ENCODE measurements around the gene AGBL5. TPM values are rescaled to one million over a fixed set of nuclear protein-coding genes. Genes with fewer than 3 reads are reported as not detected.

Gene AGBL5
- total RNA-seq, 2 donors from 2014 or later, result 56.9 to 76.1 TPM

DNA sequence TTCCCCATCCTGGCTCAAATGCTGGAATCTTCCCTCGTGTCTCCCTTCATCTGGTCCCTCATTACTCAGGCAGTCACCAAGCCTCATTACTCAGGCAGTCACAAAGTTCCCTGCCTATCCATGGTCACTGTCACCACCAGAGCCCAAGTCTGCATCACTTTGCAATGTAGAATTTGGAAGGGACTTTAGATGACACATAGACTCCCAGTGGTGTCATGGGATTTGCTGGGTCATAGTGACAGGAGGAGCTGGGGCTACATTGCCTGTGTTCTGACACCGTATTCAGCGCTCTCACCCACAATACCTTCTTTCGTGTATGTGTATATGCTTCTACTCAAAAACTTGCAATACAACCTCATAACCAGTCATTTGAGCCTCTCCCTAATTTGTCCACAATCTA is 24.9 kb downstream of the AGBL5 start:
- Mint-ChIP-seq H3K4me1 (peaks cover 17% of the 10 kb centered on the region), H3K4me3 (no peak overlapping the region), H3K36me3 (ENCODE audit: low read depth) (no peaks in the 10 kb centered on the region), H3K9me3 (no peaks in the 10 kb centered on the region), H3K27me3 (ENCODE audit: insufficient read depth) (peaks cover 7% of the 10 kb centered on the region), H3K27ac (no peak overlapping the region)
- Histone ChIP-seq H3K9ac (ENCODE audit: extremely low read depth, low read length, poor library complexity, severe bottlenecking) (no peak overlapping the region), H3K27ac (ENCODE audit: low read depth, low read length) (no peak overlapping the region), H3K4me1 (ENCODE audit: control insufficient read depth, insufficient read depth, low read length) (peaks cover 4% of the 10 kb centered on the region), H3K27me3 (ENCODE audit: control insufficient read depth, insufficient read depth, low read length, poor library complexity, severe bottlenecking) (no peaks in the 10 kb centered on the region), H3K4me3 (ENCODE audit: low read length) (no peak overlapping the region), H3K36me3 (ENCODE audit: control insufficient read depth, insufficient read depth, low read length) (no peaks in the 10 kb centered on the region), H3K9me3 (ENCODE audit: control insufficient read depth, low read length) (no peaks in the 10 kb centered on the region)
- DNase-seq, result no peak
- WGBS, 2 experiments (ENCODE audit: insufficient coverage in 1 of 2, insufficient read length in 1 of 2), result 91% methylated on average over 4 of the region's 4 CpGs
- TF ChIP-seq, protein P1, sequence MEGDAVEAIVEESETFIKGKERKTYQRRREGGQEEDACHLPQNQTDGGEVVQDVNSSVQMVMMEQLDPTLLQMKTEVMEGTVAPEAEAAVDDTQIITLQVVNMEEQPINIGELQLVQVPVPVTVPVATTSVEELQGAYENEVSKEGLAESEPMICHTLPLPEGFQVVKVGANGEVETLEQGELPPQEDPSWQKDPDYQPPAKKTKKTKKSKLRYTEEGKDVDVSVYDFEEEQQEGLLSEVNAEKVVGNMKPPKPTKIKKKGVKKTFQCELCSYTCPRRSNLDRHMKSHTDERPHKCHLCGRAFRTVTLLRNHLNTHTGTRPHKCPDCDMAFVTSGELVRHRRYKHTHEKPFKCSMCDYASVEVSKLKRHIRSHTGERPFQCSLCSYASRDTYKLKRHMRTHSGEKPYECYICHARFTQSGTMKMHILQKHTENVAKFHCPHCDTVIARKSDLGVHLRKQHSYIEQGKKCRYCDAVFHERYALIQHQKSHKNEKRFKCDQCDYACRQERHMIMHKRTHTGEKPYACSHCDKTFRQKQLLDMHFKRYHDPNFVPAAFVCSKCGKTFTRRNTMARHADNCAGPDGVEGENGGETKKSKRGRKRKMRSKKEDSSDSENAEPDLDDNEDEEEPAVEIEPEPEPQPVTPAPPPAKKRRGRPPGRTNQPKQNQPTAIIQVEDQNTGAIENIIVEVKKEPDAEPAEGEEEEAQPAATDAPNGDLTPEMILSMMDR (conservative IDR thresholded peaks at IDR 0.05), result no peak

DNA sequence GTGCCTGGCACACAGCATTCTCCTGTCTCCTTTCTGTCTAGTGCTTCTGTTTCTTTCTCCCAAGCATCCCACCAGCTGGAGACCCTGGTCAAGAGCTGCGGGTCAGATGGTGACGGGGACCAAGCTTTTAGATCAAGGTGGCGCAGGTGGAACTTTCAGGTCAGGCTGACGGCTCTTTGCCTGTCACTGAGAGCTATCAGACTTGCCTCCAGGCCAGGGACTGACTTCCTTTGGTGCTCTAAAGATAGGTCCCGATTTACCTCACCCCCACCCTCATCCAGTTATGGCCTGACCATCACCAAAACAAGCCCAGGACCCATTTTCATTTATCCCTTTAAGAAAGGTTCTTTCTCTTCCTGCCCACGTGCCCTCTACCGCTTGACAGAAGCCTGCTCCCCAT is 25.8 kb downstream of the AGBL5 start:
- H3K4me1 Mint-ChIP-seq, result peaks cover 19% of the 10 kb centered on the region
- TF ChIP-seq, protein P1 (conservative IDR thresholded peaks at IDR 0.05), result no peak
- no peaks in the 10 kb centered on the region for H3K9me3 Mint-ChIP-seq
- no peak overlapping the region for H3K27ac Mint-ChIP-seq
- peaks cover 7% of the 10 kb centered on the region for H3K27me3 Mint-ChIP-seq (ENCODE audit: insufficient read depth)
- WGBS, 2 experiments (ENCODE audit: insufficient coverage in 1 of 2, insufficient read length in 1 of 2), result 92% methylated on average over 6 to 7 of the region's 7 CpGs
- Histone ChIP-seq H3K9me3 (ENCODE audit: control insufficient read depth, low read length) (no peaks in the 10 kb centered on the region), H3K27me3 (ENCODE audit: control insufficient read depth, insufficient read depth, low read length, poor library complexity, severe bottlenecking) (no peaks in the 10 kb centered on the region), H3K36me3 (ENCODE audit: control insufficient read depth, insufficient read depth, low read length) (no peaks in the 10 kb centered on the region), H3K9ac (ENCODE audit: extremely low read depth, low read length, poor library complexity, severe bottlenecking) (no peak overlapping the region), H3K4me1 (ENCODE audit: control insufficient read depth, insufficient read depth, low read length) (peaks cover 4% of the 10 kb centered on the region), H3K27ac (ENCODE audit: low read depth, low read length) (no peak overlapping the region), H3K4me3 (ENCODE audit: low read length) (no peak overlapping the region)
- no peak for DNase-seq
- H3K4me3 Mint-ChIP-seq, result no peak overlapping the region
- H3K36me3 Mint-ChIP-seq (ENCODE audit: low read depth), result no peaks in the 10 kb centered on the region

DNA sequence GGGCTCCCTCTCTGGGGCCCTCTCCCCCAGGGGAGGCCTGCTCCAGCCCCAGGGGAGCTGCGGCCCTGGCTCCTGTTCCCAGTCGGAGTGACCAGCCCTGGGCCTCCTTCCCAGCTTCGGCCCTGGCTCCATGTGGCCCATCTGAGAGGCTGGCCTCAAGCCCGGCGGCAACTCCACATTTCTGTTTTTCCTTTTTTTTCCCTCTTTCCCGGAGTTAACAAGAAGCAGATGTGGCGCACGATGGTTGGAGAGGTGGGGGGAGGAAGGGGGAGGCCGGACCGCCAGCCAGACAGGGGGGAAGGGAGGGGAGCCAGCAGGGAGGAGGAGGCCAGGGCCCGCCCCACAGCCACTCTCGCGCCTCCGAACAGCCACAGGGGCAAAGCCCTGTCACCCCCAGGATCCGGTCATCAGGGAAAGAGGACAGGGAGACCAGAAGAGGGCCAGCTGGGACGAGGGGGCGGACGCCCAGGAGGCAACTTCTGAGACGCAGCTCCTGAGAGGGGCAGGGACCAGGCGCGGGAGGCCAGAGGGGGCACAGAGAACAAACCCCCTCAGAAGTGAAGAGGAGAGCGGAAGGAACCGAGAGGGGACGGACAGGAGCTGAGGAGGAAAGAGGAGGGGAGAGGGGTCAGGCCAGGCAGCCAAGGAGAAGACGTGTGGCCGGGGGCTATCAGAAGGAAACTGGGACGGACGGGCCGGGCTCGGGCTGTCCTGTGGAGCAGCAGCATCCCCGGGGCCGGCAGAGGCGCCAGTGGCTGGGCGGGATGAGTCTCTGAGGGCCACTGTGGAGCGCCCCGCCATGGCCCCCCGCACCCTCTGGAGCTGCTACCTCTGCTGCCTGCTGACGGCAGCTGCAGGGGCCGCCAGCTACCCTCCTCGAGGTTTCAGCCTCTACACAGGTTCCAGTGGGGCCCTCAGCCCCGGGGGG is 27.1 kb downstream of the AGBL5 start, which contains the start of gene EMILIN1:
Gene EMILIN1, plus strand, starts transcription at position 349 of the 928 bp plus-strand sequence. Its CDS starts 451 bp downstream, at position 800.
- Mint-ChIP-seq H3K4me1 (peaks cover 10% of the 10 kb centered on the region), H3K4me3 (no peak within 1 kb of the TSS)
- H3K27ac ChIP-seq (ENCODE audit: low read depth, low read length), result peak within 1 kb of the TSS; percentile 64

More for the DNA sequence above, 27.1 kb downstream of the AGBL5 start, which contains the start of gene EMILIN1:
- Mint-ChIP-seq H3K27ac (peak within 1 kb of the TSS; percentile 21), H3K27me3 (ENCODE audit: insufficient read depth) (peaks cover 7% of the 10 kb centered on the region), H3K9me3 (no peaks in the 10 kb centered on the region), H3K36me3 (ENCODE audit: low read depth) (no peaks in the 10 kb centered on the region)
- DNase-seq, result peak; percentile 67
- no peaks in the 10 kb centered on the region for H3K36me3 ChIP-seq (ENCODE audit: control insufficient read depth, insufficient read depth, low read length)
- TF ChIP-seq, protein P1 (conservative IDR thresholded peaks at IDR 0.05), result no peak
- no peaks in the 10 kb centered on the region for H3K27me3 ChIP-seq (ENCODE audit: control insufficient read depth, insufficient read depth, low read length, poor library complexity, severe bottlenecking)
- H3K9me3 ChIP-seq (ENCODE audit: control insufficient read depth, low read length), result no peaks in the 10 kb centered on the region
- no peak within 1 kb of the TSS for H3K4me3 ChIP-seq (ENCODE audit: low read length)
- H3K4me1 ChIP-seq (ENCODE audit: control insufficient read depth, insufficient read depth, low read length), result no peaks in the 10 kb centered on the region
- 74 to 83% methylated on average over 16 to 40 of the region's 41 CpGs for WGBS, 2 experiments (ENCODE audit: insufficient coverage in 1 of 2, insufficient read length in 1 of 2)
- no peak within 1 kb of the TSS for H3K9ac ChIP-seq (ENCODE audit: extremely low read depth, low read length, poor library complexity, severe bottlenecking)

Measured in endodermal cell (in vitro differentiated cells).